Activated CD4-positive, alpha-beta T cell treated with anti-CD3 and anti-CD28 coated beads, Interleukin-2, Interleukin-6, amounts not matched to agents 100 ng/mL and 50 ng/mL, durations not matched to agents 16 hours and 8 hours (primary cell): ENCODE data around the gene MCF2L.
A peak's percentile ranks its signal among the peaks of the same experiment; 100 is the strongest.
"Not testable (repeated sequence)": the region's sequence is repeated elsewhere in the genome, so short reads cannot be mapped to it uniquely, and the experiment has no call there.

Source experiments
- DNase-seq: peaks from one replicate; pipeline ENCODE4 v3.0.0-alpha.2; 2020

The MCF2L gene

GRCh38 chr13:112968910-112969691 is at the start of gene MCF2L:
TSS of gene MCF2L (plus strand) at chr13:112969214. CDS start at chr13:112969380, 166 bp downstream.
- DNase-seq, result peak; percentile 36

- DNase-seq, result no peak
Measured at GRCh38 chr13:112923962-112924361, 45.1 kb upstream of the MCF2L start.

GRCh38 chr13:112924365-112924764 is 44.6 kb upstream of the MCF2L start:
- DNase-seq, result no peak

- DNase-seq, result no peak
Measured at GRCh38 chr13:112926003-112926402, 43.0 kb upstream of the MCF2L start.

- no peak for DNase-seq
Measured at GRCh38 chr13:112926993-112927392, 42.0 kb upstream of the MCF2L start.

GRCh38 chr13:112928020-112928971 is 40.7 kb upstream of the MCF2L start:
- DNase-seq, result no peak

- DNase-seq, result no peak
Measured at GRCh38 chr13:112928972-112929782, 39.8 kb upstream of the MCF2L start.

GRCh38 chr13:112929783-112930055 is 39.3 kb upstream of the MCF2L start:
- no peak for DNase-seq

- DNase-seq, result no peak
Measured at GRCh38 chr13:112930192-112930591, 38.8 kb upstream of the MCF2L start.

GRCh38 chr13:112931028-112931934 is 37.7 kb upstream of the MCF2L start:
- DNase-seq, result no peak

- DNase-seq, result no peak
Measured at GRCh38 chr13:112932971-112933370, 36.0 kb upstream of the MCF2L start.

GRCh38 chr13:112933649-112934048 is 35.4 kb upstream of the MCF2L start:
- DNase-seq, result no peak

- DNase-seq, result no peak
Measured at GRCh38 chr13:112934078-112934477, 34.9 kb upstream of the MCF2L start.

- DNase-seq, result no peak
Measured at GRCh38 chr13:112938680-112939079, 30.3 kb upstream of the MCF2L start.

- no peak for DNase-seq
Measured at GRCh38 chr13:112940236-112940635, 28.8 kb upstream of the MCF2L start.

- DNase-seq, result no peak
Measured at GRCh38 chr13:112941349-112941748, 27.7 kb upstream of the MCF2L start.

- not testable (repeated sequence) for DNase-seq
Measured at GRCh38 chr13:112941765-112942164, 27.2 kb upstream of the MCF2L start.

- peak; percentile 95 for DNase-seq
Measured at GRCh38 chr13:112942689-112943308, 26.2 kb upstream of the MCF2L start.

GRCh38 chr13:112943309-112944125 is 25.5 kb upstream of the MCF2L start:
- DNase-seq, result peak; percentile 18

GRCh38 chr13:112947796-112948195 is 21.2 kb upstream of the MCF2L start:
- DNase-seq, result no peak
